ENCODE data around the gene CCS. TPM values are rescaled to one million over a fixed set of nuclear protein-coding genes. Genes with fewer than 3 reads are reported as not detected.

The CCS gene
- total RNA-seq, 2 donors from 2014 or later, result 31.2 to 41.4 TPM

DNA sequence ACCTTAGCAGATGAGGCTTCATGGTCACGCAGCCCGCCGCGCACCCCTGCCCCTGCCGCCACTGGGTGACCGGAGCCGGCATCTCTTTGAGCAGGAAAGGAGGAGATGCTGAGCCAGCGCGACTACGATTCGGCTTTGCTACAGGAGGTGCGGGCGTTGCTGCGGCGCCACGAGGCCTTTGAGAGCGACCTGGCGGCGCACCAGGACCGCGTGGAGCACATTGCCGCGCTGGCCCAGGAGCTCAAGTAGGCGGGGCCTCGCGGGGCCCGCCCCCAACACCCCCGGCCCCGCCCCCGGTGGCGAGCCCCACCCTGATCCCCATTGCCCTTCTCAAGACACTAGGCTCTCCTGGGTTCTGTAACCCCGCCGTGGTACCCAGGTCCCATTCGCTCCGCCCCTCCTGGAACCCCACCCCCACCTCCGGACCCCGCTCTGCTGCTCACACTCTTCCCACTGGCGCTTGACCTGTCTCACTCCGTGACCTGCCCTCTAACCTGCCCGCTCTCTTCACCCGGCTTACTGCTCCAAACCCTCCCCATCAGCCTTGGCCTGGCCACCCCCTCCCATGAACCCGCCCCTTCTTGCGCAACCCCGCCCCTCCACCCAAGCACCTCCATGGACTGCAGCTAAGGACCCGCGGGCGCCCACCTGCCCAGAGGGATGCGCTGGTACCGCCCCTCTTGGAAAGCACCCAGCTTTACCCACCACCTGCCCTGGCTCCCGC, 33.7 kb upstream of the CCS start:
- Histone ChIP-seq H3K4me3 (no peak overlapping the region), H3K9ac (ENCODE audit: low read depth in 2 of 2, low read length in 2 of 2) (no peak overlapping the region), H3K27ac (no peak overlapping the region), H3K36me3 (no peaks in the 10 kb centered on the region), H3K9me3 (no peaks in the 10 kb centered on the region), H3K27me3 (no peaks in the 10 kb centered on the region), H3K4me1 (no peaks in the 10 kb centered on the region)
- no peak for TF ChIP-seq CTCF (IDR thresholded peaks at IDR 0.05)
- no peak for DNase-seq
- intact Hi-C loops (cut with DNase I), result no loop called here

GRCh38 chr11:66559866-66560676, 32.9 kb upstream of the CCS start:
- no peaks in the 10 kb centered on the region for H3K4me1 ChIP-seq
- no peaks in the 10 kb centered on the region for H3K36me3 ChIP-seq
- no peak for DNase-seq
- no peak overlapping the region for H3K9ac ChIP-seq (ENCODE audit: low read depth in 2 of 2, low read length in 2 of 2)
- H3K4me3 ChIP-seq, result no peak overlapping the region
- H3K27me3 ChIP-seq, result no peaks in the 10 kb centered on the region
- no peak overlapping the region for H3K27ac ChIP-seq
- no peak for TF ChIP-seq CTCF (IDR thresholded peaks at IDR 0.05)
- intact Hi-C loops (cut with DNase I), result no loop called here
- no peaks in the 10 kb centered on the region for H3K9me3 ChIP-seq

- no peaks in the 10 kb centered on the region for H3K27me3 ChIP-seq
- DNase-seq, result no peak
- H3K27ac ChIP-seq, result no peak overlapping the region
- H3K4me1 ChIP-seq, result no peaks in the 10 kb centered on the region
- no peak overlapping the region for H3K4me3 ChIP-seq
- no peak overlapping the region for H3K9ac ChIP-seq (ENCODE audit: low read depth in 2 of 2, low read length in 2 of 2)
- H3K36me3 ChIP-seq, result no peaks in the 10 kb centered on the region
- no peaks in the 10 kb centered on the region for H3K9me3 ChIP-seq
- intact Hi-C loops (cut with DNase I), result no loop called here
- TF ChIP-seq CTCF (IDR thresholded peaks at IDR 0.05), result no peak
Measured at GRCh38 chr11:66561178-66561974, 31.6 kb upstream of the CCS start.

DNA sequence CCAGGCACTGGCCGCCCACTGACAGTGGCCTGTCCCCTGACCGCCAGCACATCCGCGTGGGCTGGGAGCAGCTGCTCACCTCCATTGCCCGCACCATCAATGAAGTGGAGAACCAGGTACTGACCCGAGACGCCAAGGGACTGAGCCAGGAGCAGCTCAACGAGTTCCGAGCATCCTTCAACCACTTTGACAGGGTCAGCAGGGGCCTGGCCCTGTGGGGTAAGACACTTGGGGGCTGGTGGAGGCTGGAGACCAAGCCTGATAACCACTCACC, 31.1 kb upstream of the CCS start:
- no peaks in the 10 kb centered on the region for H3K36me3 ChIP-seq
- DNase-seq, result no peak
- intact Hi-C loops (cut with DNase I), result no loop called here

More for the DNA sequence above, 31.1 kb upstream of the CCS start:
- H3K27me3 ChIP-seq, result no peaks in the 10 kb centered on the region
- H3K4me1 ChIP-seq, result no peaks in the 10 kb centered on the region
- H3K9me3 ChIP-seq, result no peaks in the 10 kb centered on the region
- H3K9ac ChIP-seq (ENCODE audit: low read depth in 2 of 2, low read length in 2 of 2), result no peak overlapping the region
- H3K4me3 ChIP-seq, result no peak overlapping the region
- no peak overlapping the region for H3K27ac ChIP-seq
- TF ChIP-seq CTCF (IDR thresholded peaks at IDR 0.05), result no peak
